ENCODE measurements around the gene PODNL1.
"Not testable (repeated sequence)": the region's sequence is repeated elsewhere in the genome, so short reads cannot be mapped to it uniquely, and the experiment has no call there.

PODNL1 gene

DNA sequence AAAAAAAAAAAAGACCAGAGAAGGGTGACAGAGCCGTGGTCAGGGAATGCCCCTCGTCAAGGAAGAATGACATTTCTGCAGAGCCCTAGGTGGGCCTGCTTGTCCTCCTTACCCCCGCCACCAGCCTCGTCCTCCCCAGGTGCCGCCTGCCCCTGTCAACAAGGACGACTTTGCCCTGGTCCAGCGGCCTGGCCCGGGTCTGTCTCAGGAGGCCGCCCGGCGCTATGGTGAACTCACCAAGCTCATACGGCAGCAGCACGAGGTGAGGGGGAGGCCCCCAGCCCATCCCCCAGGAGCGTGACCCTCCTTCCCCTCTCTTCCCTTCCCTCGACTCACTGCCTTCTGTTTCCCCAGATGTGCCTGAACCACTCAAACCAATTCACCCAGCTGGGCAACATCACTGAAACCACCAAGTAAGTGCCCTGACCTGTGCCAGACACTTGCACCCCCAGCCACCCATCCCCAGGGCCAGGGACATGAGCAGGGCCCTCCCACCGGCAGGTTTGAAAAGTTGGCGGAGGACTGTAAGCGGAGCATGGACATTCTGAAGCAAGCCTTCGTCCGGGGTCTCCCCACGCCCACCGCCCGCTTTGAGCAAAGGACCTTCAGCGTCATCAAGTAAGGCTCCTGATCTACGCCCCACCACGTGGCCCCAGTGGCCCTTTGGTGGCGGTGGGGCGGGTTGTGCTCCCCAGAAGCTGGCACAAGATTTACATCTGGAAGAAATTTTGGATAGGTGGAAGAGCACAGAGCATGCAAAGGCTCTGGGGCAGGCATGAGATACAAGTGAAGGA lies 14.8 kb downstream of the PODNL1 start:
- no peak for DNase-seq

DNA sequence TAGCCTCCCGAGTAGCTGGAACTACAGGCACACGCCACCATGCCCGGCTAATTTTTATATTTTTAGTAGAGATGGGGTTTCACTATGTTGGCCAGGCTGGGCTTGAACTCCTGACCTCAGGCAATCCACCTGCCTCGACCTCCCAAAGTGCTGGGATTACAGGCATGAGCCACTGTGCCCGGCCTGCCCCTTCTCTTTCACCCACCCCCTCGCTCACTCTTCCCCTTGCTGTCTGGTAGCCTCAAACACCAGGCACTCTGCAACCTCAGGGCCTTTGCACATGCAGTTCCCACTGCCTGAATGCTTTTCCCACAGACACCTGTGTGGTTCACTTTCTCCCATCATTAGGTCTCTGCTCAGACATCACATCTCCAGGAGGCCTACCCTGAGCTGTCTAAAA lies 16.1 kb downstream of the PODNL1 start:
- not testable (repeated sequence) for DNase-seq

DNA sequence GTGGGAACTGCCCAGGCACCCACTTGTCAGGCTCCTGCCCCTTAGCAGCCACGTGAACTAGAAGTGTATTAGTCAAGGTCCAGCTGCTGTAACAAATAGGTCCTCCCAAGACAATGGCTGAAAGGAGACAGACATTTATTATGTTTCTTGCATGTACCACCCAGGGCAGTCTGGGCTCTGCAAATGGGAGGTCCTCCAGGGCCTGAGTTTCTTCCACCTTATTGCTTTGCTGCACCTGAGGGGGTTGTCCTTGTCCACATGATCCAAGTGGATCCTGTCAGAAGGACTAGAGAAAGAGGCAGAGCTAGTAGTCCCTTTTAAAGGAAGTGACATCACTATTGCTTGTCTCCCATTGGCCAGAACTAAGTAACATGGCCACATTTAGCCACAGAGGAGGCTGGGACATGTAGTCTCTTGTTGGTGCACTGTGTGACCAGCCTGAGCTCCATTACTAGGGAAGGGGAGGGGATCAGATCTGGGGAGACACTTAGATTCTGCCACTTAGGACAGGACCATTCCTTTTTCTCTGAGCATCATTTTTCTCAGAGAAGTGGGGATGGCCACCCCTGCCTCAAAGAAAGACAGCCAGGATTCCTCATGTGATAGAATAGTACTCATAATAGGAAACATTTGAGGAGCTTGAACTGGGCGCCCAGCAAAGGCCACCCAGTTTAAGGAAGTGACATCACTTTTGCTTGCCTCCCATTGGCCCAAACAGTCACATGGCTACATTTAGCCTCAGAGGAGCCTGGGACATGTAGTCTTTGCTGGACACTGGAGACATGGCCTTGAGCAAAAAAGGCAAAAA lies 17.1 kb downstream of the PODNL1 start:
- peak; percentile 87 for DNase-seq

DNA sequence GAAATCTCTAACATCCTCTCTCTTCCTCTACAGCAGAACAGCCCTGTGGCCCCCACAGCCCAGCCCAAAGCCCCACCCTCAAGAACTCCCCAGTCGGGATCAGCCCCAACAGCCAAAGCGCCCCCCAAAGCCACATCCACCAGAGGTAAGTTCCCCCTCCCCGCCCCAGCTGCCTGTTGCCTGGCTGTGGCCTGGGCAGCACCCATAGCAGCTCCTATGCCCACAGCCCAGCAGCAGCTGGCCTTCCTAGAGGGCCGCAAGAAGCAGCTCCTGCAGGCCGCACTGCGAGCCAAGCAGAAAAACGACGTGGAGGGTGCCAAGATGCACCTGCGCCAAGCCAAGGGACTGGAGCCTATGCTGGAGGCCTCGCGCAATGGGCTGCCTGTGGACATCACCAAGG lies 17.7 kb downstream of the PODNL1 start:
- no peak for DNase-seq

DNA sequence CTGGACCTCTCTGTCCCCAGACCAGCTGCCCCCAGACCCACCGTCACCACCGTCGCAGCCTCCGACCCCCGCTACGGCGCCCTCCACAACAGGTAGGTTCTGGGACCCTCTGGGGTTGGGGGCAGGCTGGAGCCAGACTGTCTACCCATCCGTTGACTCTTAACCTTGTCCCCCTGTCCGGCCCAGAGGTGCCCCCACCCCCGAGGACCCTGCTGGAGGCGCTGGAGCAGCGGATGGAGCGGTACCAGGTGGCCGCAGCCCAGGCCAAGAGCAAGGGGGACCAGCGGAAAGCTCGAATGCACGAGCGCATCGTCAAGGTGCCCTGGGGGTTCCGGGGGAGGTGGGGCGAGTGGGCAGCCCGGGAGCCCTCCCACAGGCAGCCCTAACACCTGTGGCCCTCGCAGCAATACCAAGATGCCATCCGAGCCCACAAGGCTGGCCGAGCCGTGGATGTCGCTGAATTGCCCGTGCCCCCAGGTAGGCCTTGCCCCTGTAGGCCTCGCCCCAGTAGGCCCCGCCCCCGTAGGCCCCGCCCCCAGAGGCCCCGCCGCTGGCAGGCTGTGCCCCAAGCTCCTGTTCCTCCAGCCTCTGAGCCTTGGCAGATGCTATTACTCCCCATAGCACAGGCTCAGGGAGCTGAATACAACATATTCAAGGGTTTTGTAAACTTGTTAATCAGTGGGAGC lies 19.3 kb downstream of the PODNL1 start:
- DNase-seq: no peak

DNA sequence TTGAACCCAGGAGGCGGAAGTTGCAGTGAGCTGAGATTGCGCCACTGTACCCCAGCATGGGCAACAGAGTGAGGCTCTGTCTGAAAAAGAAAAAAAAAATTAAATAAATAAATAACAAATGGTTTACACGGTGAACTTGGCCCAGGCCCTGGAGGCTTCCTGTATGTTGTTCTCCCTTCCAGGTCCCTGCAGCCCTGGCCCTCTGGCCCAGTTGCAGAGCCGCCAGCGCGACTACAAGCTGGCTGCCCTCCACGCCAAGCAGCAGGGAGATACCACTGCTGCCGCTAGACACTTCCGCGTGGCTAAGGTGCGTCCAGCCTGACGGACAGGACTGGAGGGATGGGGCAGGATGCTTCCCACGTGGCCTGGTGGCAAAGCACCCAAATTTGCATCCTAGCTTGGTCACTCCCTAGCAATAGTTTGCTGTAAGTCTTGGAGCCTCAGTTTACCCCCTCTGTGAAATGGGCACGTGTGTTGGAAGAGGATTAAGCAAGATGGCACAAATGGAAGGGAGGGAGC lies 20.3 kb downstream of the PODNL1 start:
- no peak for DNase-seq

DNA sequence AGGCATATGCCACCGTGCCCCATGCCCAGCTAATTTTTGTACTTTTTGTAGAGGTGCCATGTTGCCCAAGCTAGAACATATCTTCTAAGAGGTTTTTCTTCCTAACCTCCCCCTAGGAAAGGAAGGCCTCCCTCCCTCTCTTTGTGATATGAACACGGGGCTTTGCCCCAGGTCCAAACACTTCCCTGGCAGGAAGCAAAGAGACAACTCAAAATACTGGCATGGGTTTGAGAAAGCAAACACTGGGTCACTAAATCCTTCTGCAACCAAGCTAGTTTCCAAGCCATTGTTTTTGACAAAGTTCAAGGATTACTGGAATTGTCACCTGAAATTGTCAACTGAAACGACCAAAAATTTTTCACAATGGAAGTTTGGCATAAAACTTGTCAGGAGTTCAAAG lies 23.4 kb downstream of the PODNL1 start:
- no peak for DNase-seq

DNA sequence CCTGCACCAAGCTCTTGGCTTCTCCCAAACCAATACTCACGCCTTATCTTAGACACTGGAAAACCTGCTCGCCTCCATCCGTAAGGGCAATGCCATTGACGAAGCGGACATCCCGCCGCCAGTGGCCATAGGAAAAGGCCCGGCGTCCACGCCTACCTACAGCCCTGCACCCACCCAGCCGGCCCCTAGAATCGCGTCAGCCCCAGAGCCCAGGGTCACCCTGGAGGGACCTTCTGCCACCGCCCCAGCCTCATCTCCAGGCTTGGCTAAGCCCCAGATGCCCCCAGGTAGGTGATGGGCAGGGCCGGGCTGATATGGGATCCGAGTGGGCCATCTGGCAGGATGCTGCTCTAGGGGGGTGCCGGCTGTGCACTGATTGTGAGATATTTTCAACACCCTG lies 24.9 kb downstream of the PODNL1 start:
- DNase-seq: no peak

DNA sequence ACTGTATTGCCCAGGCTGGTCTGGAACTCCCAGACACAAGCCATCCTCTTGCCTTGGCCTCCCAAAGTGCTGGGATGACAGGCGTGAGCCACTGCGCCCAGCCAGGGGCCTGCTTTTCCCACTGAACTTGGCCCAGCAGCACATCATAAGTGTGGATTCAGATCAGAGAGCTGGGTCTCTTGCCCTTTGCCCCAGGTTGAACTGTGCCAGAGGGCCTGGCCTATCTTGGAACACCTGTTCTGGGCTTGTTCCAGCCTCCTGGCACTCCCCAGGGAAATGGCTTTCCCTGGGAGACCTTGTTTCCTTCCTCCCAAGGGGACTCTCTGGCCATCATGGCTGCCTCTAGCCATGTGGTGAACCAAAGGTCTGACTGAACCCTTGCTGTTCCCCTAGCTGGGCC lies 28.8 kb downstream of the PODNL1 start:
- no peak for DNase-seq

DNA sequence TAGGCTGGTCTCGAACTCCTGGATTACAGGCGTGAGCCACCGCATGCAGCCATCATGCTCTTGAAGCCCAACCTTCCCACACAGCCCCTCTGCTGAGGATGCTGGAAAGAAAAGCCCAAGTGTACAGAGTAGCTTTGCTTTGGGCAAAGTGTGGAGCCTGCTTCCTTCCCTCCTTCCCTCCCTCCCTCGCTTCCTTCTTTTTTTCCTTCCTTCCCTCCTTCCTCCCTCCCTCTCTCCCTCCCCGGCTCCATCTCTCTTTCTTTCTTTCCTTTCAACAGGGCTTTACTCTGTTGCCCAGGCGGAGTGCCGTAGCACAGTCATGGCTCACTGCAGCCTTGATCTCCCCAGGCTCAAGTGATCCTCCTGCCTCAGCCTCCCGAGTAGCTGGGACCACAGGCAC lies 29.5 kb downstream of the PODNL1 start:
- DNase-seq: no peak

DNA sequence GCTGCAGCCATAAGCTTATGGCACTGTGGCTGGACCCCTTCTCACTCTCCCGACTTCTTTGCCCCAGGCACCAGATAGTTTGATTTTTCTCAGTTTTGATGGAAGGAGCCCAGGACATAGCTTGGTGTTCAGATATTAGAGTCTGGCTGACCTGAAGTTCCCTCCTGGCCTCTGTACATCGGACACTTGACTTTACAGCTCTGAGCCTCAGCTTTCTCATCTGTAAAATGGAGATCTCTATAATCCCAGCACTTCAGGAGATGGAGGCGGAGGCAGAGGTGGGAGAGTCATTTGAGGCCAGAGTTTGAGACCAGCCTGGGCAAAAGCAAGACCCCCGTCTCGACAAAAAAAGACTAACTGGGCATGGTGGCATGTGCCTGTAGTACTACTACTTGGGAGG lies 31.3 kb downstream of the PODNL1 start:
- no peak for DNase-seq

DNA sequence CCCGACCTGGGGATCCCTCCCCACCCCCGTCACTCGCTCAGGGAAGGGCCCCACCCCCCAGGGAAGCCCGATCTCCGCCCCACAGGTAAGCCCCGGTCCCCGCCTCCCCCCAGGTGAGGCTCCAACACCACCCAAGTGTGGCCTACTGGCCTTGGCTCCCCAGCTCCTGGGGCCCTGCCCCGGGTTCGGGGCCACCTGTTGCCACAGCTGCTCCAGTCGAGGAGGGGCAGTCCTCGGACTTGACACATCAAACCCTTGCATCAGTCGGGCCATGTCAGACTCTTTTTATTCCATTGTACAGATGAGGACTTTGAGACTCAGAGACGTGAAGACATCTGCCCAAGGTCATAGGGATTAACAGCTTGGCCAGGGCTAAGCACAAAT lies 31.7 kb downstream of the PODNL1 start:
- peak; percentile 41 for DNase-seq

DNA sequence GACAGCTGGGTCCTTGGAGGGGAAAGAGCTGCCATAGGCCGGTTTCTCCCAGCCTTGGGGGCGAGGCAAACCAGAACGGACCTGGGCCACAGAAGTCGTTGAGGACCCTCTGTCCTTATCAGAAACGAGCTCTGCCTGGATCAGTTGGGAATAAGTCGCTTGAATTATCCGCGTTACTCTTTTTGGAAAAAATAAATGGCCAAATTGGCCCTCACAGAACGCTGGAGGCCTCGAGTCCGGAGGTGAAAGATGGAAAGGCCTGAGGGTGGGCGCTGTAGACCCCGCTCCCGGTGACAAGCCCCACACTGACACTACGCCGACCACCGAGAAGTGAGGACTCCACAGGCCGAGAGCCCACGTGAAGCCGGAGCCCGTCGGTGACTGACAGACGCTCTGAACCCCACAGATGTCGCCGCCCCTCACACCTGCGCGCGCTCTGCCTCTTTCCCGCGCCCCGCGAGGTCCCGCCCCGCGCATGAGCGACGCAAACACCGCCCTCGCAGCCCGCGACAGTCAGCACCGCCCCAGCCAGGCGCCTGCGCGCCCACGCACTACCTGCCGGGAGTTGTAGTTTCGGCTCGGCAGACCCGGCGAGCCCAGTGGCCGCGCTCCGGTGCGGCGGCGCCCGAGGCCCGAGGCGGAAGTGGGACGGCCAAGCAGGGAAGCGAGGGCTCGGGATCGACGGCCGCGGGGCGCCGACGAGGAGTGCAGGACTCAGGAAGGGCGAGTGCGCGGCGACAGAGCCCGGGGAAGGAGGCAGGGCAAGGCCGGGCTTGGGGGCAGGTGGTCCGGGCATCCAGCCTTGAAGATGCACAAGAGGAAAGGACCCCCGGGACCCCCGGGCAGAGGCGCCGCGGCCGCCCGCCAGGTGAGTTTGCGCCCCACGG lies 32.3 kb downstream of the PODNL1 start, which contains the start of the genes BRME1 and CC2D1A:
Gene BRME1, minus strand, starts transcription at position 484 of the 887 bp plus-strand sequence. CDS start 1,225 bp downstream, outside the sequence.
Gene CC2D1A, plus strand, starts transcription at position 568 of the 887 bp plus-strand sequence. Its CDS starts 241 bp downstream, at position 809.
- DNase-seq: peak; percentile 97

DNA sequence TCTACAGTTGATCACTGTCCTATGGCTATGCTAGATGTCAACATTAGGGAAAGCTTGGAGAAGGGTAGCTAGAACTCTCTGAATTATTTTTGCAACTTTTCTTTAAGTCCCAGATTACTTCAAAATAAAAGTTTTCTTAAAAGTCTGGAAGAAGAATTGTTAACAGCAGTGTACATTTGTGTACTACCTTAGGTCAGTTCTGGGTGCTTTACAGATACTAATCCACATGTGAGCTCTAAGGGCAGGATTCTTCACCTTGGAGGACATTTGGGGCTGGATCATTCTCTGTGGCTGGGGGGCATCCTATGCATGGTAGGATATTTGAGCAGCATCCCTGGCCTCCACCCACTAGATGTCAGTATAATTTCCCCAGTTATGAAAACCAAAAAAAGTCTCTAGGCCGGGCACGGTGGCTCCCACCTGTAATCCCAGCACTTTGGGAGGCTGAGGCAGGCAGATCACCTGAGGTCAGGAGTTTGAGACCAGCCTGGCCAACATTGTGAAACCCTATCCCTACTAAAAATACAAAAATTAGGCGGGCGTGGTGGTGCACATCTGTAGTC lies 35.1 kb downstream of the PODNL1 start:
- peak; percentile 73 for DNase-seq

DNA sequence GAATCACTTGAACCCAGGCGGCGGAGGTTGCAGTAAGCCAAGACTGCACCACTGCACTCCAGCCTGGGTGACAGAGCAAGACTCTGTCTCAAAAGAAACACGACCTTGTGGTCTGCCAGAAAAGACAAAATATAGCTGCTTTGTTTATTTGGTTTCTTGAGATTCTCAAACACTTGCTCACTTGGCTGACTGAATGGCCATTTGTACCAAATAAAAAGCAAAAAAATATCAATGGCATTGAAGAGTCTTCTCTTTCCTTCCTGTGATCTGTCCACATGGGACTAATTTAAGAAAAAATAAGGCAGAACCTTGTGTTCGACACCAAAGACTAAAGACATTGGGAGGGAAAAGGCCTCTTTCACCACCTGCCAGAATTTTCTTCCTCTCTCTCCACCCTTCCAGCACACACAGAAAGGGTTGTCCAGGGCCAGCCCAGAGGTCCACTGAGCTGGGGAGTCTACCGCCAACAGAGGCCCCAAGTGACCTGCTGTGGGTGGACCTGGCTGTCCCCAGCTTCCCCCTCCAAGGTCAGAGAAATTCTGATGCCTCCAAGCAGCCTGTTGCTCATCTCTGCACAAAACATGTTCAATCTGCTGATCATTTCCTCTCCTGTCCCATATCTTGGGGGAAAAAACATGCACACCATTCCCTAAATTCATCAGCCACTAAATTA lies 38.2 kb downstream of the PODNL1 start:
- no peak for DNase-seq

DNA sequence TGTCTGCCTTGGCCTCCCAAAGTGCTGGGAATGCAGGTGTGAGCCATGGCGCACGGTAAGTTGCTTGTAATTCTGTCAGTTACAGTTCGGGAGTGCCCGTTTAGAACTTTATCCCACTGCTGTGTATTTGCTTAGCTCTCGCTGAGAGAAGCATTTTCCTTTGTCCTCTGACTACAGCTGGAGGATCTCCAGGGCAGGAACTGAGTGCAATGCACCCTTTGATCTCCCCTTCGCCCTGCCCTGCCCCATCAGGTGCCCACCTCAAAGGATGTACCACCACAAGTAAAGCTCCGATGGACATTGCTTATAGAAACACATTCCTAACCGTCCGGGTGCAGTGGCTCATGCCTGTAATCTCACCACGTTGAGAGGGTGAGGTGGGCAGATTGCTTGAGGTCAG lies 38.8 kb downstream of the PODNL1 start:
- DNase-seq: no peak

DNA sequence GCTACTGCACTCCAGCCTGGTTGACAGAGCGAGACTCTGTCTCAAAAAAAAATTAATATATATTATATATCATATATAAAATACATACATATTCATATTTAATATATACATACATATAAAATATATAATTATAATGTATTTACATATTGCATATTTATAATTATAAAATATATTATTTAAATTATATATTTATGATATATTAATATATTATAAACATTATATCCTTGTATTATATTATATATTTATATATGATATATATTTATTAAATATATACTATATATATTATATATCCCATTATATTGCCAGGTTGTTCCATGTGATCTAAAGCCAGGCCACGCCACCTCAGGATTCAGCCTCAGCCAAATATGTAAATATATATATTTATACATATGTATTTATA lies 42.0 kb downstream of the PODNL1 start:
- DNase-seq: no peak

DNA sequence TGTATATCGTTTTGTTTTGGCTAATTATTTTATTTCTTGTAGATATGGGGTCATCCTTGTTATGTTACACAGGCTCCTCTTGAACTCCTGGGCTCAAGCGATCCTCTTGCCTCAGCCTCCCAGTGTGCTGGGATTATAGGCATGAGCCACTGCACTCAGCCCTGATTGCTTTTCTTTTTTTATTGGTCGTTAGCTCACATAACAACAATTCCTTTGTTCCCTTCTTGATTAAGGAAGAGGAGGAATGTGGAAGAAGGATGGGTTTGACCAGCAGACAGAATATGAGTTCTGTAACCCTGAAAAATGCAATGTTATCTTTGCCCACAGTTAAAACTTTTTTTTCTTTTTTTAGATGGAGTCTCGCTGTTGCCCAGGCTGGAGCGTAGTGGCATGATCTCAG lies 43.7 kb downstream of the PODNL1 start:
- no peak for DNase-seq

DNA sequence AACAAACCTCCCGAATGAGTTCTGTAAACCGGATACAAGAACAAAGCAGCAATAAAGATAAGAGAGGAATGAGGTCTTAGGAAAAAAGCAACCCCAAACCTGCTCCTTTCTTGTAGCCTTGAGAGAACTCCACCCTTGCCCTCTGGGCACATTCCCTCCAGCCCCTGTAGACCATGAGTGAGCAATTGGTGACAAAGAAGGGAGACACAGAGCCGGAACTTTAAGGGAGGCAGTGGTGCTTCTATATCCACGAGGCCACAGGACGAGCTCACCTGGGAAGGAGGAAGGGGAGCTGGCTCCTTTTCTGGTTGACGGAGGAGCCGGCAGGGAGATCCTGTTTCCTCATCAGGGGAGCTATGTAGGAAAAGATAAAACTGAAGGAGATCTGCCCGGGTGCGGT lies 45.3 kb downstream of the PODNL1 start:
- no peak for DNase-seq

DNA sequence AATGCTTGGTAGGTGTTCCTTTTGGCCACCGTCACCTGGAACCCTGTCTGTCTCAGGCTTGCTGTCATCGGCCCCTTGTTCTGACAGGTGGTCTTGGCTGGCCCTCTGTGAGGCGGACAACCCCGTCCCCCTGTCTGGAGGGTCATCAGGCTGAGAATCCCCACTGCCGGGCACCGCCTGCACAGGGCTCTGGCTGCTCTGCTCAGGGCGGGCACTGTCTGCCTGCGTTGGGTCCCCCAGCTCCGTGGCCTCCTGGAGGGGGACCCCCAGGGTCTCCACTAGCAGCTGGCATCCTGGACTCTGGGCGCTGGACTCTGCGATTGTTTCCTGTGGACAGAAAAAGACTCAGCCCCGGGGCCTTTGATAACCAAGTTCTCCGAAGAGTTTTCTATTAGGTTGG lies 48.1 kb downstream of the PODNL1 start:
- no peak for DNase-seq

DNA sequence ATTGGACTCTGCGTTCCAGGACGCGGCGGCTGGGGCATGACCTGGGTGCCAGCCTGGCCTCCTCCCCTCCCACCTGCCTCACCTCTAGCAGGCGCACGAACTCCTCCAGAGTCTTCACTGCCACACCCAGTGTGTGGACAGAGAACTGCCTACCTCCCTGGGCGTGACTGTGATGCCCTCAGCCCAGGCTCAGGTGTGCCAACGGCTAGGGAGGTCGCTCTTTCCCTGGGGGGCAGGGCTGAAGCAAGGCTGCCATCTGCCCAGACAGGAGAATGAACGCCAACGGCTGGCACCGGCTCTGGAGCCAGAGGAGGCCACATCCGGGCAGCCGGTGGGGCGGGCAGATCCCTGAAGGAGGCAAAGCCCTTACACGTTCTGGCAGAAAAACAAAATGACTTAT lies 49.9 kb downstream of the PODNL1 start:
- DNase-seq: no peak
